Skeletal muscle tissue (tissue), 4 donors: ENCODE data around the gene SPIRE2. TPM values are rescaled to one million over a fixed set of nuclear protein-coding genes. Genes with fewer than 3 reads are reported as not detected.

Experiments used
- H3K27ac ChIP-seq: one replicate; pipeline ENCODE4 v1.7.0; 2013; ENCODE audit warnings: mild to moderate bottlenecking, low read depth, low read length, inconsistent platforms
- H3K27me3 ChIP-seq, 3 donors: one replicate each; pipeline ENCODE4 v1.7.0; 2013; ENCODE audit warnings: low read length in 3 of 3; ENCODE audit not compliant: control insufficient read depth in 3 of 3, insufficient read depth in 3 of 3
- H3K36me3 ChIP-seq, 3 donors: one replicate each; pipeline ENCODE4 v1.7.0; 2013; ENCODE audit warnings: low read length in 3 of 3; ENCODE audit not compliant: control insufficient read depth in 3 of 3, insufficient read depth in 3 of 3
- H3K4me1 ChIP-seq, 3 donors: one replicate each; pipeline ENCODE4 v1.7.0; 2013; ENCODE audit warnings: low read length in 3 of 3, mild to moderate bottlenecking in 3 of 3; ENCODE audit not compliant: control insufficient read depth in 3 of 3, insufficient read depth in 3 of 3
- H3K4me3 ChIP-seq, 3 donors: one replicate each; pipeline ENCODE4 v1.7.0; 2013; ENCODE audit warnings: low read length in 3 of 3
- H3K9ac ChIP-seq, 3 donors: one replicate each; pipeline ENCODE4 v1.7.0; 2013; ENCODE audit warnings: low read length in 3 of 3, mild to moderate bottlenecking in 3 of 3, moderate library complexity in 2 of 3, low read depth in 1 of 3
- H3K9me3 ChIP-seq, 3 donors: one replicate each; pipeline ENCODE4 v1.7.0; 2013; ENCODE audit warnings: low read length in 3 of 3; ENCODE audit not compliant: control insufficient read depth in 3 of 3
- total RNA-seq: library from RNA; depleted of rRNA; stranded (reverse); fragments of >200 nt; gene quantifications from one replicate; pipeline ENCODE4 v1.2.3, GENCODE V29; 2014
- donor health status: Osteomylitis.

The SPIRE2 gene
- total RNA-seq, 1 donor from 2014 or later: 2.1 TPM

GRCh38 chr16:89837014-89837546, 8.8 kb downstream of the SPIRE2 start:
- no peaks in the 10 kb centered on the region for H3K36me3 ChIP-seq
- H3K27ac ChIP-seq: no peak overlapping the region
- no peak overlapping the region for H3K9ac ChIP-seq
- H3K9me3 ChIP-seq: no peaks in the 10 kb centered on the region
- H3K4me1 ChIP-seq: no peaks in the 10 kb centered on the region
- no peak overlapping the region for H3K4me3 ChIP-seq
- H3K27me3 ChIP-seq: peaks cover 7 to 24% (median 17%) of the 10 kb centered on the region in 3 donors

GRCh38 chr16:89841275-89841674, 13.0 kb downstream of the SPIRE2 start:
- Histone ChIP-seq H3K27me3 (peaks cover 7 to 26% (median 8%) of the 10 kb centered on the region in 3 donors), H3K9me3 (no peaks in the 10 kb centered on the region), H3K4me1 (no peaks in the 10 kb centered on the region), H3K9ac (no peak overlapping the region), H3K36me3 (no peaks in the 10 kb centered on the region), H3K27ac (no peak overlapping the region), H3K4me3 (no peak overlapping the region)

- H3K27ac ChIP-seq: no peak overlapping the region
- no peak overlapping the region for H3K9ac ChIP-seq
- no peaks in the 10 kb centered on the region for H3K9me3 ChIP-seq
- H3K36me3 ChIP-seq: no peaks in the 10 kb centered on the region
- no peak overlapping the region for H3K4me3 ChIP-seq
- peaks cover 7 to 22% (median 9%) of the 10 kb centered on the region in 3 donors for H3K27me3 ChIP-seq
- H3K4me1 ChIP-seq: peaks cover 0 to 2% (median 0%) of the 10 kb centered on the region in 3 donors
Observed at GRCh38 chr16:89842471-89843408, 14.5 kb downstream of the SPIRE2 start.

- no peaks in the 10 kb centered on the region for H3K36me3 ChIP-seq
- H3K4me3 ChIP-seq: no peak overlapping the region
- H3K27me3 ChIP-seq: peaks cover 7 to 23% (median 8%) of the 10 kb centered on the region in 3 donors
- H3K9me3 ChIP-seq: no peaks in the 10 kb centered on the region
- H3K4me1 ChIP-seq: peaks cover 0 to 4% (median 0%) of the 10 kb centered on the region in 3 donors
- H3K9ac ChIP-seq: no peak overlapping the region
- H3K27ac ChIP-seq: no peak overlapping the region
Observed at GRCh38 chr16:89843409-89844350, 15.4 kb downstream of the SPIRE2 start.

- H3K36me3 ChIP-seq: no peaks in the 10 kb centered on the region
- no peak overlapping the region for H3K4me3 ChIP-seq
- H3K9me3 ChIP-seq: no peaks in the 10 kb centered on the region
- H3K27me3 ChIP-seq: peaks cover 2 to 17% (median 12%) of the 10 kb centered on the region in 3 donors
- peaks cover 0 to 4% (median 0%) of the 10 kb centered on the region in 3 donors for H3K4me1 ChIP-seq
- H3K27ac ChIP-seq: no peak overlapping the region
- H3K9ac ChIP-seq: no peak overlapping the region
Observed at GRCh38 chr16:89844739-89845339, 16.6 kb downstream of the SPIRE2 start.

- Histone ChIP-seq H3K27ac (no peak overlapping the region), H3K27me3 (peaks cover 0 to 15% (median 12%) of the 10 kb centered on the region in 3 donors), H3K9me3 (no peaks in the 10 kb centered on the region), H3K36me3 (no peaks in the 10 kb centered on the region), H3K4me3 (no peak overlapping the region), H3K9ac (no peak overlapping the region), H3K4me1 (peaks cover 0 to 4% (median 0%) of the 10 kb centered on the region in 3 donors)
Observed at GRCh38 chr16:89845417-89845816, 17.1 kb downstream of the SPIRE2 start.

GRCh38 chr16:89847051-89847939, 19.0 kb downstream of the SPIRE2 start:
- H3K4me3 ChIP-seq: no peak overlapping the region
- no peaks in the 10 kb centered on the region for H3K36me3 ChIP-seq
- H3K4me1 ChIP-seq: peaks cover 0 to 4% (median 0%) of the 10 kb centered on the region in 3 donors
- peaks cover 0 to 15% (median 12%) of the 10 kb centered on the region in 3 donors for H3K27me3 ChIP-seq
- no peaks in the 10 kb centered on the region for H3K9me3 ChIP-seq
- no peak overlapping the region for H3K9ac ChIP-seq
- H3K27ac ChIP-seq: no peak overlapping the region

DNA sequence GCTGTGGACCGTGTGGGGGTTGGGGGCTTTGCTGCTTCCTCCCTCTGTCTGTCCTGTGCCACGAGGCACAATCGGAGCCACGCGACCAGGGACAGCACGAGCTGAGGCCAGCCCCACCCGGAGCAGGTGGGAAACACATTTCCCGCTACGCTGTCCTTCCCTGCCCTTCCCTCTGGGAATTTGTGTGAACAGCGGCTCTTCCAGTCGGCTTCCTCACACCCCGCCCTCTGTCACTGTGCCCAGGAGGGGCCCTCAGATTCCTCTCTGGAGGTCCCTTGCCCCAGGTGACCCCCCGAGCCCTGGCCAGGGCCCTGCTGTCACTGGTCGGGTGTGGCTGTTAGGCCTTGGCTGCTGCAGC, 19.6 kb downstream of the SPIRE2 start:
- Histone ChIP-seq H3K9ac (no peak overlapping the region), H3K9me3 (no peaks in the 10 kb centered on the region), H3K4me3 (no peak overlapping the region), H3K27ac (no peak overlapping the region), H3K27me3 (peaks cover 0 to 15% (median 12%) of the 10 kb centered on the region in 3 donors), H3K4me1 (peaks cover 0 to 4% (median 0%) of the 10 kb centered on the region in 3 donors), H3K36me3 (no peaks in the 10 kb centered on the region)

DNA sequence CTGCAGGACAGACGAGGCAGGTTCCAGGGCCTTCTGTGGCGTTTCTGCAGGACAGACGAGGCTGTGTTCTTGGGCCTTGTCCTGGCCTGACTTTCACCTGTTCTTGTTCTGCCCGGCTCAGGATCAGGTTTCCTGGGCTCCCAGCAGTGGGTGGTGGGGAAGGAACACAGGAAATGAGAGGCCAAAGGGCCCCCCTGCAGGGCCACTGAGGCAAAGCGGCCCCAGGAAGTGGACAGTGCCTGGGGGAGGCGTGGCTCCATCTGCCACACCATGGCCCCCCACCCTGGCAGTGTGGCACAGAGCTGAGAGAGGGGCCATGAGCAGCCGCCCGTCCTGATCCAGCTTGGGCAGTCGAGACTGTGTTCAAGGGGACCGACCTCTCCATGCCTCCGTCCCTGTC, 20.7 kb downstream of the SPIRE2 start:
- no peaks in the 10 kb centered on the region for H3K9me3 ChIP-seq
- H3K27ac ChIP-seq: no peak overlapping the region
- peaks cover 0 to 22% (median 15%) of the 10 kb centered on the region in 3 donors for H3K27me3 ChIP-seq
- no peak overlapping the region for H3K4me3 ChIP-seq
- peaks cover 0 to 4% (median 0%) of the 10 kb centered on the region in 3 donors for H3K4me1 ChIP-seq
- no peaks in the 10 kb centered on the region for H3K36me3 ChIP-seq
- H3K9ac ChIP-seq: no peak overlapping the region
